Upper lobe of right lung (tissue), 1 donor: ENCODE measurements around the gene CSRP1. TPM values are rescaled to one million over a fixed set of nuclear protein-coding genes. Genes with fewer than 3 reads are reported as not detected.

ENCODE experiments used
- ATAC-seq: fragments of 200-7000 bp; cut with Tn5 transposase; one replicate; pipeline ENCODE4 v1.9.1; 2020; ENCODE audit warnings: mild to moderate bottlenecking, moderate library complexity
- DNase-seq: peaks from one replicate; pipeline ENCODE4 v3.0.0-alpha.2; 2020
- H3K27ac ChIP-seq: fragments of 200-600 bp; one replicate; pipeline ENCODE4 v1.8.0; 2022
- H3K27me3 ChIP-seq: fragments of 200-600 bp; one replicate; pipeline ENCODE4 v1.8.0; 2022; ENCODE audit warnings: mild to moderate bottlenecking
- H3K36me3 ChIP-seq: fragments of 200-600 bp; one replicate; pipeline ENCODE4 v1.8.0; 2022
- H3K4me1 ChIP-seq: fragments of 200-600 bp; one replicate; pipeline ENCODE4 v1.8.0; 2022
- H3K4me3 ChIP-seq: fragments of 200-600 bp; one replicate; pipeline ENCODE4 v1.8.0; 2022; ENCODE audit warnings: mild to moderate bottlenecking
- H3K9me3 ChIP-seq: fragments of 200-600 bp; one replicate; pipeline ENCODE4 v1.8.0; 2022
- intact Hi-C: fragments of 100-400 bp; cut with DNase I; formaldehyde crosslinking; loops from one replicate; pipeline ENCODE4 v1.11.0; 2022
- total RNA-seq: library from RNA; stranded (reverse); fragmentation: NEBNext Ultra II Directional; extraction: Animal tissue kit (Norgen Biotek cat#: 25700); gene quantifications from one replicate; pipeline ENCODE4 v1.2.1, GENCODE V29; 2021
- TF ChIP-seq, protein P1 (sequence below): fragments of 200-600 bp; IDR thresholded peaks from one replicate; pipeline ENCODE4 v1.8.0; 2022; ENCODE audit warnings: antibody characterized with exemption
- donor health status: DM: no; HTN: yes; CAD: no; lungs with severe emphysema.

The CSRP1 gene
- total RNA-seq, 1 donor from 2014 or later: 280 TPM

DNA sequence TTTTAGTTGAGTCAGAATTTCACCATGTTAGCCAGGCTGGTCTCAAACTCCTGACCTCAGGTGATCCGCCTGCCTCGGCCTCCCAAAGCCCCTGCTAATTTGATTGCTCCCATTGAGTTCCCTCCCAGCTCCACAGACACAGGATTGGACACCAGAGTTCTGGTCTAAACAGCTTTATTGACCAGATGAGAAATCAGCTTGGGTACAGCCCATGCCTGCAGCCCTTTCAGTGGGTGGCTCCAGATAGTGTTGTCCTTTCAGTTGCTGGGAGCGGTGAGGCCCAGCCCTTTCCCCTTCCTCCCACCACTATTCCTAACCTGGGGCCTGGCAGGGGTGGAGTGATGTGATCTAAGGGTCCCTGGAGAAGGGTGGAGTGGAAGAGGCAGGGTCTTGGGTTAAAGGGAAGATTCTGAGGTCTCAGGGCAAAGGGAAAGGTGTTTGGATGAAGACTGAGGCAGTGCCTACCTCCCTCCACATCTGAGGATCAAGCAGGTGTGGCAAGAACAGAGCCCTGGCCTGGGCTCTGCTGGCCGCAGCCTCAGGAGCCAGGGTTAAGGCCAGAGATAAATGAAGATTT is 23.5 kb downstream of the CSRP1 start:
- intact Hi-C loops: no loop called here
- DNase-seq (no peak), ATAC-seq (no peak)
- H3K4me3 ChIP-seq: no peak overlapping the region
- no peak overlapping the region for H3K27ac ChIP-seq
- peaks cover 40% of the 10 kb centered on the region for H3K4me1 ChIP-seq
- TF ChIP-seq, protein P1, sequence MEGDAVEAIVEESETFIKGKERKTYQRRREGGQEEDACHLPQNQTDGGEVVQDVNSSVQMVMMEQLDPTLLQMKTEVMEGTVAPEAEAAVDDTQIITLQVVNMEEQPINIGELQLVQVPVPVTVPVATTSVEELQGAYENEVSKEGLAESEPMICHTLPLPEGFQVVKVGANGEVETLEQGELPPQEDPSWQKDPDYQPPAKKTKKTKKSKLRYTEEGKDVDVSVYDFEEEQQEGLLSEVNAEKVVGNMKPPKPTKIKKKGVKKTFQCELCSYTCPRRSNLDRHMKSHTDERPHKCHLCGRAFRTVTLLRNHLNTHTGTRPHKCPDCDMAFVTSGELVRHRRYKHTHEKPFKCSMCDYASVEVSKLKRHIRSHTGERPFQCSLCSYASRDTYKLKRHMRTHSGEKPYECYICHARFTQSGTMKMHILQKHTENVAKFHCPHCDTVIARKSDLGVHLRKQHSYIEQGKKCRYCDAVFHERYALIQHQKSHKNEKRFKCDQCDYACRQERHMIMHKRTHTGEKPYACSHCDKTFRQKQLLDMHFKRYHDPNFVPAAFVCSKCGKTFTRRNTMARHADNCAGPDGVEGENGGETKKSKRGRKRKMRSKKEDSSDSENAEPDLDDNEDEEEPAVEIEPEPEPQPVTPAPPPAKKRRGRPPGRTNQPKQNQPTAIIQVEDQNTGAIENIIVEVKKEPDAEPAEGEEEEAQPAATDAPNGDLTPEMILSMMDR: no peak
- H3K27me3 ChIP-seq: no peaks in the 10 kb centered on the region
- H3K9me3 ChIP-seq: no peaks in the 10 kb centered on the region
- H3K36me3 ChIP-seq: peaks cover 51% of the 10 kb centered on the region

DNA sequence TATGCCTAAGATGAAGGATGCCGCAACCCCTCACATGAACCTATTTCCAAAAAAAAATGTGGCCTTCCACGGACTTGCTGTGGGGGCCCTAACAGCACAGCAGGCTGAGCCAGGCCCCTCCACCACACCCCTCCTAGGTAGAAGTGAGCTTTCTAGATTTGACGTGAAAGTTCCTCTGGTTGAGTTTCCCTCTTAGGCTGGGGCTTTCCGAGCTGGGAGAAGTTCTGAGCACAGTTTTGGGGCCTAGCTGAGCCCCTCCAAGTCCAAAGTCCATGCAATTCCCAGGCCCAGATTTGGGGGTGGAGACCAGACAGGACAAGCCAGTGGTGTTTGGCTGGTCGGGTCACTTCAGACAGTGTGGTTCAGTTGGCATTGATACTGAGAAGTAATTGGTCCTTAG is 24.2 kb downstream of the CSRP1 start:
- DNase-seq (no peak), ATAC-seq (no peak)
- H3K36me3 ChIP-seq: peaks cover 43% of the 10 kb centered on the region
- no peaks in the 10 kb centered on the region for H3K27me3 ChIP-seq
- no peak overlapping the region for H3K27ac ChIP-seq
- H3K9me3 ChIP-seq: no peaks in the 10 kb centered on the region
- peaks cover 36% of the 10 kb centered on the region for H3K4me1 ChIP-seq
- TF ChIP-seq, protein P1: no peak
- no peak overlapping the region for H3K4me3 ChIP-seq
- intact Hi-C loops: no loop called here

DNA sequence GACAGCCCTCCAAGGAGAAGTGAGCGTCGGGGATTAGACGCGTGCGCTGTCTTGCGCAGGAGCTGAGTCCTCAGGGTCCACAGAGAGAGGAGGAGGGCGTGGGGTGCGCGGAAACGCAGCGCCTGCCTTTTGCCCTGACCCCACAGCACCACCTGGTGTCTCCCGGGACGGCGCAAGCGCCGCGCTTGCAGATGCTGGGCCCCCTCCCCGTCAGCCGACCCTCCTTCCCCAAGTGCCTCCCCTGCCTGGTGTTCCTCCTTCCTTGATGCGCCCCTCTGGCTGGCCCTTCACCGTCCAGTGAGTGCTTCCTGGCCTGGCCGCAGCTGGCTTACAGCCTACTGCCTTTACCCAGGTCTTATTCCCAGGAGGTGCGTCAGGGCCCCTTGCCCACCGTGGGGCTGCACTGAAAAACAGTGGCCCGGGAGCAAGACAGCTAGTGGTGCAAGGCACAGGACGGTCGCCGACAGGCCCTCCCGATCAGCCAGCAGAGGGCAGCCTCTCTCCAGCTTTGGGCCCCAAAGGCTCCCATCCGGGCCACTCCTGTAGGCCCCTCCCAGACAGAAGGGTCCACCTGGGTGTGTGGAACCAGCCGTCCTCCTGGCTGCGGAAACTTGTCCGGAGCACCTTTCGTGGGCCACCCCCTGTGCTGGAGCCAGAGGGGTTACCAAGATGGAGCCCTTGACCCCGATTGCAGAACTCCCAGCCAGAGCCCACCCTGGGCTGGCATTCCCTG is 25.0 kb downstream of the CSRP1 start:
- ATAC-seq (peak; percentile 87), DNase-seq (peak; percentile 93)
- no peaks in the 10 kb centered on the region for H3K9me3 ChIP-seq
- intact Hi-C loops: no loop called here
- TF ChIP-seq, protein P1: peak; percentile 94
- peak overlapping the region; percentile 48 for H3K4me3 ChIP-seq
- H3K4me1 ChIP-seq: peaks cover 34% of the 10 kb centered on the region
- no peaks in the 10 kb centered on the region for H3K27me3 ChIP-seq
- peaks cover 35% of the 10 kb centered on the region for H3K36me3 ChIP-seq
- H3K27ac ChIP-seq: no peak overlapping the region

DNA sequence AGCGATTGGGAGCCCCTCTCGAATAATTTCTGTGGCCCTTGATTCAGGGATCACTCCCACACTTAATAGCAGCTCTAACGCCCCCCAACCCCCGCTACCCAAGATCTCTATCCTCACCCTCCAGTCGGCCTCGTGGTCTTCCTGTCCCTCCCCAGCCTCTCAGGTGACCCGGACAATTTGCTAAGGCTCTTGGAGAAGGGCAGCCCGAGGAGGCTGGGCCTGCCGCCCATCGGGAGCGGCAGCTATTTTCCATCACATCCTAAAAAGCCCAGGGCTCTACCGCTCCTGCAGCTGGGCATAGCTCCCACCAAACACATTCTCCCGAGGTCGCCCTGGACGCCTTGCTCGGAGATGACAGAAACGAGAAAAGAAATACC is 25.9 kb downstream of the CSRP1 start:
- intact Hi-C loops: no loop called here
- DNase-seq (no peak), ATAC-seq (no peak)
- H3K27ac ChIP-seq: peak overlapping the region; percentile 74
- peaks cover 27% of the 10 kb centered on the region for H3K36me3 ChIP-seq
- TF ChIP-seq, protein P1: no peak
- H3K9me3 ChIP-seq: no peaks in the 10 kb centered on the region
- peak overlapping the region; percentile 48 for H3K4me3 ChIP-seq
- H3K27me3 ChIP-seq: no peaks in the 10 kb centered on the region
- H3K4me1 ChIP-seq: peaks cover 32% of the 10 kb centered on the region

DNA sequence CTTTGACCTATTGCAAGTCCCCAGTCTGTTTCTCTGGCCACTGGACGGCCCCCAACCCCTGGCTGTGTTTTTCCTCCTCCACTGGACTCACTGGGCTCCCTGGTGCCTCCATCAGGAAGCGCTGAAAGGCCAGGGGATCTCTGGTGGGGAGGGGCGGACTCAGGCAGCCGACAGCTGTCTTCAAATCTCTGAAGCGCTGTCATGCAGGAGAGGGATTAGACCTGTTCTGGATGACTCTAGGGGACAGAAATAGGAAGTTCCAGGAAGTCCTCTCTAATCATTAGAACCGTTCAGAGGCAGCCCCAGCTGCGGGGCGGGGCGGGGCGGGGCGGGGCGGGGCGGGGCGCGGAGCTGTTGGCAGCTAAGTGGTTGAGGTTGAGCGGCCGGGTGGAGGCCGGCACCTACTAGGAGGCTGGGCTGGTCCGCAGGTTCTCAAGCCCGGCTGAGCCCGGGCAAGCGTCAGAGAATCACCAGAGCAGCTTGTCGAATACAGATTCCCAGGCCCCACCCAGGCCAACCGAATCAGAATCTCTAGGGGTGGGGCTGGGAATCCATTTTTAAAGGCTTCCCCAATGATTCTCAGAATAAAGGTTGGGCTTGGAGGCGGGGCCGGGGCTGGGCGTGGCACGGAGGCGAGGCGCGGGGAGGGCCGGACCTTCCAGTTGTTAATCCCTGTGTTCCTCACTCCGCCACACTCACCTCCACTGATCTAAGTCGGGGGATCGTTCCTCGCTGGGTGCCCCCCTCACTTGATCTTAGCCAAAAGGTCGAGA is 26.5 kb downstream of the CSRP1 start:
- peak; percentile 80 for ATAC-seq

More for the DNA sequence above, 26.5 kb downstream of the CSRP1 start:
- intact Hi-C loops: no loop called here
- H3K9me3 ChIP-seq: no peaks in the 10 kb centered on the region
- peaks cover 32% of the 10 kb centered on the region for H3K4me1 ChIP-seq
- TF ChIP-seq, protein P1: no peak
- H3K36me3 ChIP-seq: peaks cover 21% of the 10 kb centered on the region
- peak; percentile 94 for DNase-seq
- H3K27ac ChIP-seq: peak overlapping the region; percentile 74
- H3K27me3 ChIP-seq: no peaks in the 10 kb centered on the region
- H3K4me3 ChIP-seq: peak overlapping the region; percentile 48
